Measurements from ENCODE around the gene NAALADL2.

DNA sequence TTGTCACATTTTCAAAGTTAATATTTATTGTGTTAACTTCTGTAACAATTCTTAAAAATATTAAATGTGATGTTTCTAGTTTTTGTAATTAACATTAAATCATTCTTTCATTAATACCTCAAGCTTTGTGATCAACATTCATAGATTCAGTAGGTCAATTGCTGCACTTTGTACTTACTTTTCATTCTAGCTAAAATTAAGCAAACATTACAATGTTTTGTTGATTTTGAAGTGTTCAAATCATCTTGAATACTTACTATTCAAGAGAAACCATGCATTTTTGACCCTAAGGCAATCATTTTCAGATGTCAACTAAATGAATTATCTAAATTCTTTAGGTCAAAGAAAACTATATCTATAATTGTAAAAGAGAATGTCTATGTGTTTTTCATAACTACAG is 933.1 kb downstream of the NAALADL2 start:
- TF ChIP-seq POLR2AphosphoS5 (IDR thresholded peaks at IDR 0.05) (no peak), POLR2A (IDR thresholded peaks at IDR 0.05) (no peak)
- TF ChIP-seq, protein P1, sequence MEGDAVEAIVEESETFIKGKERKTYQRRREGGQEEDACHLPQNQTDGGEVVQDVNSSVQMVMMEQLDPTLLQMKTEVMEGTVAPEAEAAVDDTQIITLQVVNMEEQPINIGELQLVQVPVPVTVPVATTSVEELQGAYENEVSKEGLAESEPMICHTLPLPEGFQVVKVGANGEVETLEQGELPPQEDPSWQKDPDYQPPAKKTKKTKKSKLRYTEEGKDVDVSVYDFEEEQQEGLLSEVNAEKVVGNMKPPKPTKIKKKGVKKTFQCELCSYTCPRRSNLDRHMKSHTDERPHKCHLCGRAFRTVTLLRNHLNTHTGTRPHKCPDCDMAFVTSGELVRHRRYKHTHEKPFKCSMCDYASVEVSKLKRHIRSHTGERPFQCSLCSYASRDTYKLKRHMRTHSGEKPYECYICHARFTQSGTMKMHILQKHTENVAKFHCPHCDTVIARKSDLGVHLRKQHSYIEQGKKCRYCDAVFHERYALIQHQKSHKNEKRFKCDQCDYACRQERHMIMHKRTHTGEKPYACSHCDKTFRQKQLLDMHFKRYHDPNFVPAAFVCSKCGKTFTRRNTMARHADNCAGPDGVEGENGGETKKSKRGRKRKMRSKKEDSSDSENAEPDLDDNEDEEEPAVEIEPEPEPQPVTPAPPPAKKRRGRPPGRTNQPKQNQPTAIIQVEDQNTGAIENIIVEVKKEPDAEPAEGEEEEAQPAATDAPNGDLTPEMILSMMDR (IDR thresholded peaks at IDR 0.05), result no peak

All from upper lobe of left lung (tissue), 4 donors.